HG02885 (cell line): ENCODE data around the gene HOXC9.

Source experiments
- ATAC-seq: cut with Tn5 transposase; IDR thresholded peaks from one replicate; pipeline ENCODE4 v1.9.1; 2021; ENCODE audit warnings: mild to moderate bottlenecking; ENCODE audit not compliant: unreplicated experiment, poor library complexity

The HOXC9 gene

DNA sequence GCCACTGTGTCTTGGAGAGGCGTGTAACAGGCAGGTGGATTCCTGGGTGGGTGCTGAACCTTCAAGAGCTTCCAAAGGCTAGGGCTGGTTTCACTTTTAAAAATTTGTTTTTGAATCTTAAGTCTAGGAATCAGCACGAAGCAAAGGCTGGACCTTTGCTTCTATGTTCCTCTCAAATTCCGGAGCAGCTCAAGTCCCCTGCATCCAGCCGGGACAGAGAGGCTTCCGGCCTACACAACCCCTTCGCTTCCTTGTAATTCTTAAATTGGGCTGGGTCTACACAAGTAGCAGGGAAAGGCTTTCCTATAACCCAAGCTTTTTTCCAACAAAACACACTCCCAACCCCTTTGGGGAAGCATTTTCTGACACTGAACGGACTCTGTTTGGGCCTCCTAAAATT, 37.0 kb upstream of the HOXC9 start:
- no peak for ATAC-seq

DNA sequence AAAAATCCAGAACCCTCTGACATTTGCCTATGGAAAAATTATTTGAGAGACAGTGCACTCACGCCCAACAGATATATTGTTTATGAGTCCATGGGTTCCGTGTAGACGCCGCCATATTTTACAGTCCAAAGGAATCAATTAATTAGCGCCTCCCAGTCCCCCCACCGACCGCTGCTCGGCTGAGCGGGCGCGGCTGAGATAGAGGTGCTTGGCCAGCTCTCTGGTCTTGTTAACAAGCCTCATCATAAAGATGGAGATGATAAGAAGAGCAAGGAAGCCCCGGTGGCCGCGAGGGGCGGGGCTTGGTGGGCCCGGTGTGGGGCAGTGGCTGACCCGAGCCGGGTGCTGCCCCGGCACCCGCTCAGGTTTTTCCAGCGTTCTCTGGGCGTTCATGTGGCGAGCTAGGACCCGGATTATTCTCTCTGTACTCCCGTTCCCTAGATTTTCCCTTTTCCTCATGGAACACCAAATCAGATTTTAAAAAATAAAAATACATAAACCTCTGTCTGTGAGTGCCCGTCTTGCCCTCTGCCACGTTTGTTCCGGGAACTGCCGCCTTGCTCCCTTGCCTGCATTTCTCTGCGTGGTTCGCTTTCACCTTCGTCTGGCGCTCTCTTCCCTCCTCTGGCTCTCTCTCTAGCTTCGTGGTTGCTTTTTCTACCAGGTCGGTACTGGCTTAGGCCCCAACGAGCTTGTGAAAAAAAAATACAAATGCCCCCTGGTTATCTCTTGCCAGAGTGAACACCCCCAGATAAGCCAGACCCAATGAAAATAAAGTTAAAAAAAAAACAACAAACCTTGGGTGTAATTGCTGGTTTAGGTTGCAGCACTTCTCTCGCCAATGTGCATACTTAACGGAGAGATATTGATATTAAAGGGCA, 36.3 kb upstream of the HOXC9 start:
- ATAC-seq: no peak

DNA sequence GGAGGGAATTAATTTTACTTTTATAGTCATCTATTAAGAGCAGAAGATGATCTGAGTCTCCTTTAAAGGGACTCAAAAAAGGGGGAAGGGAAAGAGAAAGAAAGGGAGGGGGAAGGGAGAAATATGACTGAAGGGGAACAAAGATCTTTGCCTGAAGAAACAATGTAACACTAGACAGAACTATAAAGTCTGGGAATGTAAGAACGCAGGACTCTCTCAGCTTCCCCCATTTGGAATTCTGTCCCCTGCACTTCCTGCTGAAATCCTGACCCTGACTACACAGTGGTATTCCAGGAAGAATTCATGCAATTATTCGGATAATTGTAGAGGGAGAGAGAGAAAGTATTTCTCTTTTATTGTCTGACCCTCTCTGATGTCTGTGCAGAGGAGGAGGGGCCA, 35.6 kb upstream of the HOXC9 start:
- no peak for ATAC-seq

- no peak for ATAC-seq
Measured at GRCh38 chr12:53965281-53966084, 34.5 kb upstream of the HOXC9 start.

DNA sequence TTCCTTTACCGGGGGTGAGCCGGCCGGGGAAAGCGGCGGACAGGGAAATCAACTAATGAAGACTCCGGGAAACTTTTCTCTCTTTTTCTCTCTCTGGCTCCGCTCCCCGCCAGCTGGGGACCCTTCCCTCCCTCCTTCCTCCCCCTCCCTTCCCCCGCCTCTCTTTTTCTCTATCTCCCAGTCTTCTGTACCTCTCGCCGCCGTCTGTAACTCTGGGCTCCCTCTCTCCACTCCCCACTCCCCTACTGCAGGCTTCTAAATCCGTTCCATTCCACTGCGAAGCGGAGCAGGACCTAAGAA, 33.9 kb upstream of the HOXC9 start:
- no peak for ATAC-seq

- no peak for ATAC-seq
Measured at GRCh38 chr12:53966385-53967133, 33.4 kb upstream of the HOXC9 start.

GRCh38 chr12:53967421-53967925, 32.5 kb upstream of the HOXC9 start:
- no peak for ATAC-seq

- no peak for ATAC-seq
Measured at GRCh38 chr12:53968214-53969127, 31.5 kb upstream of the HOXC9 start.

- no peak for ATAC-seq
Measured at GRCh38 chr12:53969588-53970259, 30.2 kb upstream of the HOXC9 start.

- no peak for ATAC-seq
Measured at GRCh38 chr12:53970451-53970850, 29.5 kb upstream of the HOXC9 start.

- ATAC-seq: no peak
Measured at GRCh38 chr12:53971129-53971528, 28.8 kb upstream of the HOXC9 start.

- ATAC-seq: no peak
Measured at GRCh38 chr12:53971686-53972085, 28.3 kb upstream of the HOXC9 start.

- ATAC-seq: no peak
Measured at GRCh38 chr12:53972152-53972702, 27.7 kb upstream of the HOXC9 start.

DNA sequence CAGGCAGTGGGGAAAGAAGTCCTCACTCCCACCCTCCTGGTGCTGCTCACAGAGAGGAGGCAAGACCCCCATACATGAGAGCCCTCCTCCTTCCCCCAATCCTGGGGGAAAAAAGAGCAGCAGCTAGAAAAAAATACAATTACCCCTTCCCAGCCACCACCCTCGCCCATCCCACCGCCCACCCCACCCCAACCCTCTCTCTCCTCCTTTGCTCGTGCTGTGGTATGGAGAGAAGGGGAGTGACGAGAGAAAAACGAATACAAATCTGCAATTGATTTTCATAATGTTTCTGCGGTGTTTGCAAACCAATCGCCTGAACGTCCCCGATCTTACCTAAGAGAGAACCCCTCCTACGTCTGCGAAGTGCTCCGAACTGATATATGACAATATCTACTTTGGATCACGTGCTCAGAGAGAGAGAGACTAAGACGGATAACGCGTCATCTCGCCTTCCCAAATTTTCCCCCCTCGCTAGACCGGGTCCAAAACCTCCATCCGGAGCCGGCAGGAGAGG, 27.2 kb upstream of the HOXC9 start, which contains the start of gene HOXC11:
HOXC11 (plus strand) TSS at position 405 of the 514 bp plus-strand sequence. CDS start 116 bp downstream, outside the sequence.
- no peak for ATAC-seq

GRCh38 chr12:53973236-53974042, 26.5 kb upstream of the HOXC9 start:
- no peak for ATAC-seq

GRCh38 chr12:53974084-53975063, 25.6 kb upstream of the HOXC9 start, which contains the start of gene HOTAIR:
HOTAIR (minus strand) TSS chr12:53974954.
- no peak for ATAC-seq
